HepG2 (cell line): ENCODE measurements around the gene PIKFYVE. TPM values are rescaled to one million over a fixed set of nuclear protein-coding genes. Genes with fewer than 3 reads are reported as not detected.

ENCODE experiments used
- GABPA ChIP-seq, 2 experiments: IDR thresholded peaks; 2 replicates each; pipeline ENCODE4 v1.6.1; 2011 to 2016; ENCODE audit warnings: low read depth in 2 of 2, low read length in 1 of 2, missing biosample characterization in 1 of 2, missing genetic modification characterization in 1 of 2
- KDM2A ChIP-seq: sonication (generic); formaldehyde crosslinking; IDR thresholded peaks from 2 replicates; pipeline ENCODE4 v1.4.0; 2020; ENCODE audit warnings: low read depth, missing genetic modification reagents, borderline replicate concordance
- KDM6A ChIP-seq: IDR thresholded peaks from 2 replicates; pipeline ENCODE4 v1.6.1; 2016; ENCODE audit warnings: low read depth
- LCORL ChIP-seq, 2 experiments: fragments of 450-650 bp in 1 of 2; sonication (generic) in 1 of 2; formaldehyde crosslinking in 1 of 2; IDR thresholded peaks; 2 replicates each; pipeline versions ENCODE4 v1.5.0 to v1.6.1; 2017 to 2020; ENCODE audit warnings: antibody characterized with exemption in 1 of 2, missing genetic modification reagents in 1 of 2
- MATR3 ChIP-seq: sonication (generic); formaldehyde crosslinking; IDR thresholded peaks from 2 replicates; pipeline ENCODE4 v1.4.0; 2020; ENCODE audit warnings: missing genetic modification reagents
- MIXL1 ChIP-seq: IDR thresholded peaks from 2 replicates; pipeline ENCODE4 v1.6.1; 2016
- MNT ChIP-seq: fragments of 450-650 bp; IDR thresholded peaks from 2 replicates; pipeline ENCODE4 v1.6.1; 2016
- NFAT5 ChIP-seq: sonication (generic); formaldehyde crosslinking; IDR thresholded peaks from 2 replicates; pipeline ENCODE4 v1.4.0; 2020; ENCODE audit warnings: missing genetic modification reagents
- NFYB ChIP-seq: sonication (generic); formaldehyde crosslinking; IDR thresholded peaks from 2 replicates; pipeline ENCODE4 v1.4.0; 2020; ENCODE audit warnings: missing genetic modification reagents
- RAD51 ChIP-seq: fragments of 450-650 bp; IDR thresholded peaks from 2 replicates; pipeline ENCODE4 v1.6.1; 2016; ENCODE audit warnings: borderline replicate concordance
- RBM22 ChIP-seq: fragments of 200-400 bp; formaldehyde crosslinking; optimal IDR thresholded peaks from 2 replicates; pipeline ENCODE3; 2017; ENCODE audit warnings: mild to moderate bottlenecking, low read length, moderate library complexity
- RBM39 ChIP-seq: fragments of 200-400 bp; formaldehyde crosslinking; IDR thresholded peaks from one replicate; pipeline ENCODE4 v1.6.1; 2018; ENCODE audit warnings: antibody characterized with exemption, mild to moderate bottlenecking, low read depth, low read length; ENCODE audit not compliant: poor library complexity, severe bottlenecking
- U2AF2 ChIP-seq: fragments of 200-400 bp; formaldehyde crosslinking; IDR thresholded peaks from 2 replicates; pipeline ENCODE4 v1.6.1; 2017; ENCODE audit warnings: low read depth, mild to moderate bottlenecking, low read length
- ZKSCAN1 ChIP-seq: fragments of 150-350 bp; IDR thresholded peaks from 2 replicates; pipeline ENCODE4 v1.6.1; 2014; ENCODE audit warnings: low read length
- ZNF44 ChIP-seq: sonication (generic); formaldehyde crosslinking; IDR thresholded peaks from 2 replicates; pipeline ENCODE4 v1.5.1; 2020; ENCODE audit warnings: mild to moderate bottlenecking, missing genetic modification reagents
- ZNF563 ChIP-seq: sonication (generic); formaldehyde crosslinking; IDR thresholded peaks from 2 replicates; pipeline ENCODE4 v1.8.0; 2022; ENCODE audit warnings: mild to moderate bottlenecking, moderate library complexity, missing genetic modification reagents
- ZNF577 ChIP-seq: sonication (generic); formaldehyde crosslinking; IDR thresholded peaks from 2 replicates; pipeline ENCODE4 v1.4.0; 2020; ENCODE audit warnings: mild to moderate bottlenecking, low read depth, missing genetic modification reagents, borderline replicate concordance
- polyA plus RNA-seq, 8 experiments: library from polyadenylated mRNA; depleted of rRNA in 3 of 8; stranded (reverse) in 7 of 8; unstranded in 1 of 8; fragments of >200 nt; fragmentation: Illumina TruSeq in 4 of 8; extraction: Trizol in 4 of 8; gene quantifications; 2 replicates each; pipeline versions ENCODE4 v1.2.1 to v1.2.3, GENCODE V29; 2011 to 2016; ENCODE audit warnings: low read depth in 4 of 8, missing spikeins in 1 of 8, mixed read lengths in 1 of 8; ENCODE audit not compliant: insufficient read depth in 1 of 8
- total RNA-seq, 5 experiments: library from RNA; depleted of rRNA; stranded (reverse); fragments of >200 nt; fragmentation: Illumina TruSeq; extraction: Trizol; gene quantifications; 2 replicates each; pipeline ENCODE4 v1.2.3, GENCODE V29; 2016; ENCODE audit warnings: low read depth in 1 of 5
- TF ChIP-seq, protein P1 (sequence below): IDR thresholded peaks from 2 replicates; pipeline ENCODE4 v1.6.1; 2016; ENCODE audit warnings: missing genetic modification reagents, missing compliant biosample characterization
- TF ChIP-seq, protein P2 (sequence below): sonication (generic); formaldehyde crosslinking; IDR thresholded peaks from 2 replicates; pipeline ENCODE4 v1.4.0; 2020; ENCODE audit warnings: mild to moderate bottlenecking, missing genetic modification reagents

PIKFYVE gene
- total and polyA plus RNA-seq, 2 of the 13 experiments (the other 11 are each of a cell fraction or from before 2014, with no cell fraction given): 20.2 to 21.7 TPM

DNA sequence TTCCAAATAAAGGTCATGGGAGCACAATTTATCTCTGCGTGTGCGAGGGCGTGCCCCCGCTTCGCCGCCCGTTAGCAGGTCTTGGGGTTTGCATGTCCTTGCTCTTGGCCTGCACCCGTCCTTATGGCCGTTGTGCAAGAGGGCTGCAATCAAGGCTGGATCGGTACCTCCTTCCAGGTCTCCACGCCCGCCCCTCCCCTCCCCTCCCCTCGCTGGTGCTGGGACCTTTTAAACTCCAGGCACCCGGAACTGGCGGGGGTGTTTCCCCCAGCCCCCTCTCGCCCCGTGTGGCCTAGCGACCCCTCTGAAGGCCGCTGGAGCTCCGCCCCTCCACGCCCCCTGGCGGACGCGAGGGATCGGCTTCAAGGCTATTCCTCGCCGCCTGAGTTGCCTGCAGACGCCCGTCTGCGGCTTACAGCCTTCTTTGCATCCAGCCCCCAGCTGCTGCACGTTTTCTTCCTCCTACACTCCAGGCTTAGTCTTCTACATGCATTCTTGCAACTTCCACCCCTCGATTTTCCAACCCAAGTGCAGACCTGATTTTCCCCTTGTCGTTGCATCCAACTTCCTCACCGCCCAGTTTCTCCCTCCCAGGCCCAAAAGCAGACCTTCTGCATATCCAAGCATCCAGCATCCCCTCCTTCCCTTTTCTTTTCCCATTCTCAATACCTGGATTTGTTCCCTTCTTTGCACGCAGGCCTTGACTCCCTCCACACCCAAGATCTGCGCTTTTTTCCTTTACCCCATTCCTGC is 11.8 kb upstream of the PIKFYVE start (continued):
- TF ChIP-seq, protein P1, sequence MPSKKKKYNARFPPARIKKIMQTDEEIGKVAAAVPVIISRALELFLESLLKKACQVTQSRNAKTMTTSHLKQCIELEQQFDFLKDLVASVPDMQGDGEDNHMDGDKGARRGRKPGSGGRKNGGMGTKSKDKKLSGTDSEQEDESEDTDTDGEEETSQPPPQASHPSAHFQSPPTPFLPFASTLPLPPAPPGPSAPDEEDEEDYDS (CRISPR knock-in tag): peak; percentile 67
- peak; percentile 68; the same call in 1 of the 2 replicates for TF ChIP-seq ZNF563 (CRISPR knock-in tag)
- TF ChIP-seq ZKSCAN1: no peak
- no peak for TF ChIP-seq U2AF2
- TF ChIP-seq GABPA (IDR thresholded peaks at IDR 0.05; ENCODE audit: low read depth, low read length): 0 out of 2 replicates have a peak, but pooled peaks have one; percentile 11
- peak; percentile 65 for TF ChIP-seq GABPA (CRISPR knock-in tag; IDR thresholded peaks at IDR 0.05; ENCODE audit: low read depth)
- peak; percentile 66 for TF ChIP-seq RBM22
- TF ChIP-seq MNT: no peak
- peak; percentile 77; the same call in 1 of the 2 replicates for TF ChIP-seq MIXL1 (CRISPR knock-in tag)
- TF ChIP-seq ZNF577 (CRISPR knock-in tag): no peak
- no peak for TF ChIP-seq NFAT5 (CRISPR knock-in tag)
- TF ChIP-seq, protein P2, sequence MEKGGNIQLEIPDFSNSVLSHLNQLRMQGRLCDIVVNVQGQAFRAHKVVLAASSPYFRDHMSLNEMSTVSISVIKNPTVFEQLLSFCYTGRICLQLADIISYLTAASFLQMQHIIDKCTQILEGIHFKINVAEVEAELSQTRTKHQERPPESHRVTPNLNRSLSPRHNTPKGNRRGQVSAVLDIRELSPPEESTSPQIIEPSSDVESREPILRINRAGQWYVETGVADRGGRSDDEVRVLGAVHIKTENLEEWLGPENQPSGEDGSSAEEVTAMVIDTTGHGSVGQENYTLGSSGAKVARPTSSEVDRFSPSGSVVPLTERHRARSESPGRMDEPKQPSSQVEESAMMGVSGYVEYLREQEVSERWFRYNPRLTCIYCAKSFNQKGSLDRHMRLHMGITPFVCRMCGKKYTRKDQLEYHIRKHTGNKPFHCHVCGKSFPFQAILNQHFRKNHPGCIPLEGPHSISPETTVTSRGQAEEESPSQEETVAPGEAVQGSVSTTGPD: peak; percentile 59; the same call in 1 of the 2 replicates
- TF ChIP-seq MATR3 (CRISPR knock-in tag): no peak
- peak; percentile 90 for TF ChIP-seq KDM2A (CRISPR knock-in tag)
- no peak for TF ChIP-seq NFYB (CRISPR knock-in tag)
- peak; percentile 72; the same call in 1 of the 2 replicates for TF ChIP-seq LCORL (IDR thresholded peaks at IDR 0.05)
- peak; percentile 100 for TF ChIP-seq LCORL (CRISPR knock-in tag; IDR thresholded peaks at IDR 0.05)
- TF ChIP-seq RBM39: peak; percentile 70
- TF ChIP-seq KDM6A (CRISPR knock-in tag): peak; percentile 34
- no peak for TF ChIP-seq RAD51
- TF ChIP-seq ZNF44: peak; percentile 23; the same call in 1 of the 2 replicates
